Mammary epithelial cell (primary cell): ENCODE results near the gene ELOVL5.

Experiments
- CTCF ChIP-seq, 2 donors: IDR thresholded peaks in 1 of 2; conservative IDR thresholded peaks in 1 of 2; 2 replicates each; pipeline ENCODE4 v1.5.1; 2011 to 2012; ENCODE audit warnings: inconsistent platforms in 2 of 2, low read length in 2 of 2, mild to moderate bottlenecking in 2 of 2, control low read depth in 1 of 2, low read depth in 1 of 2; ENCODE audit not compliant: insufficient read depth in 1 of 2; ENCODE audit errors: extremely low read depth in 1 of 2
- EZH2 ChIP-seq: IDR thresholded peaks from 2 replicates; pipeline ENCODE4 v1.6.1; 2012; ENCODE audit warnings: low read length, inconsistent platforms, borderline replicate concordance

GRCh38 chr6:53238311-53238710 lies 110.4 kb downstream of the ELOVL5 start:
- TF ChIP-seq CTCF (conservative IDR thresholded peaks at IDR 0.05 in 1 of 2, IDR thresholded peaks at IDR 0.05 in 1 of 2; ENCODE audit: extremely low read depth in 1 of 2, insufficient read depth in 1 of 2, low read depth in 1 of 2, low read length in 2 of 2), result no peak
- no peak for TF ChIP-seq EZH2
